Glomerular endothelial cell (primary cell): ENCODE results near the gene MAF. TPM values are rescaled to one million over a fixed set of nuclear protein-coding genes. Genes with fewer than 3 reads are reported as not detected.

Experiments used
- DNase-seq: peaks from one replicate; pipeline ENCODE4 v3.0.0-alpha.2; 2011; ENCODE audit warnings: low read depth, low spot score; ENCODE audit errors: extremely low read depth
- total RNA-seq: library from RNA; depleted of rRNA; stranded (reverse); fragments of >200 nt; gene quantifications from 2 replicates; pipeline ENCODE4 v1.2.3, GENCODE V29; 2015

The MAF gene
- total RNA-seq, 1 donor from 2014 or later = 17.0 TPM

GRCh38 chr16:79550373-79550772, 50.2 kb downstream of the MAF start:
- no peak for DNase-seq

- no peak for DNase-seq
Observed at GRCh38 chr16:79547085-79547484, 53.5 kb downstream of the MAF start.
